ENCODE measurements around the gene VMAC.

- TF ChIP-seq KDM1A (IDR thresholded peaks at IDR 0.05; ENCODE audit: low read depth) (no peak), SREBF2 (IDR thresholded peaks at IDR 0.05) (no peak), RCOR1 (IDR thresholded peaks at IDR 0.05; ENCODE audit: low read depth, low read length) (no peak), PHF8 (IDR thresholded peaks at IDR 0.05; ENCODE audit: borderline replicate concordance, low read depth) (peak; percentile 88; the same call in 1 of the 2 replicates), MAX (IDR thresholded peaks at IDR 0.05) (peak; percentile 96), FOSL2 (IDR thresholded peaks at IDR 0.05) (no peak), FOSL2 (CRISPR knock-in tag; IDR thresholded peaks at IDR 0.05) (no peak), POLR2A (IDR thresholded peaks at IDR 0.05; ENCODE audit: low read length) (peak; percentile 66; the same call in 1 of the 2 replicates)
Measured at GRCh38 chr19:5903624-5904351, 884 bp upstream of the VMAC start, which contains the start of gene NDUFA11.
